ENCODE measurements around the gene GPI.

GPI gene

GRCh38 chr19:34345947-34346351 is 19.0 kb upstream of the GPI start:
- Histone ChIP-seq H3K36me3 (ENCODE audit: control insufficient read depth, insufficient read depth, low read length) (peaks cover 7% of the 10 kb centered on the region), H3K4me1 (ENCODE audit: control insufficient read depth, insufficient read depth, low read length) (no peaks in the 10 kb centered on the region), H3K9me3 (ENCODE audit: control insufficient read depth, low read length) (no peaks in the 10 kb centered on the region), H3K4me3 (ENCODE audit: low read length) (no peak overlapping the region), H3K9ac (ENCODE audit: low read length) (no peak overlapping the region), H3K27me3 (ENCODE audit: control insufficient read depth, insufficient read depth, low read length) (no peaks in the 10 kb centered on the region)

GRCh38 chr19:34347561-34348165 is 17.3 kb upstream of the GPI start:
- no peak overlapping the region for H3K9ac ChIP-seq (ENCODE audit: low read length)
- no peak overlapping the region for H3K4me3 ChIP-seq (ENCODE audit: low read length)
- peaks cover under 1% of the 10 kb centered on the region for H3K36me3 ChIP-seq (ENCODE audit: control insufficient read depth, insufficient read depth, low read length)
- H3K9me3 ChIP-seq (ENCODE audit: control insufficient read depth, low read length) = no peaks in the 10 kb centered on the region
- no peaks in the 10 kb centered on the region for H3K4me1 ChIP-seq (ENCODE audit: control insufficient read depth, insufficient read depth, low read length)
- no peaks in the 10 kb centered on the region for H3K27me3 ChIP-seq (ENCODE audit: control insufficient read depth, insufficient read depth, low read length)

- H3K9ac ChIP-seq (ENCODE audit: low read length) = no peak overlapping the region
- no peaks in the 10 kb centered on the region for H3K9me3 ChIP-seq (ENCODE audit: control insufficient read depth, low read length)
- no peaks in the 10 kb centered on the region for H3K36me3 ChIP-seq (ENCODE audit: control insufficient read depth, insufficient read depth, low read length)
- no peaks in the 10 kb centered on the region for H3K27me3 ChIP-seq (ENCODE audit: control insufficient read depth, insufficient read depth, low read length)
- no peaks in the 10 kb centered on the region for H3K4me1 ChIP-seq (ENCODE audit: control insufficient read depth, insufficient read depth, low read length)
- H3K4me3 ChIP-seq (ENCODE audit: low read length) = no peak overlapping the region
Observed at GRCh38 chr19:34348899-34349487, 16.0 kb upstream of the GPI start.

GRCh38 chr19:34350161-34350561 is 14.8 kb upstream of the GPI start:
- Histone ChIP-seq H3K9ac (ENCODE audit: low read length) (no peak overlapping the region), H3K4me3 (ENCODE audit: low read length) (no peak overlapping the region), H3K36me3 (ENCODE audit: control insufficient read depth, insufficient read depth, low read length) (no peaks in the 10 kb centered on the region), H3K4me1 (ENCODE audit: control insufficient read depth, insufficient read depth, low read length) (no peaks in the 10 kb centered on the region), H3K27me3 (ENCODE audit: control insufficient read depth, insufficient read depth, low read length) (no peaks in the 10 kb centered on the region), H3K9me3 (ENCODE audit: control insufficient read depth, low read length) (no peaks in the 10 kb centered on the region)

- Histone ChIP-seq H3K4me1 (ENCODE audit: control insufficient read depth, insufficient read depth, low read length) (no peaks in the 10 kb centered on the region), H3K9me3 (ENCODE audit: control insufficient read depth, low read length) (no peaks in the 10 kb centered on the region), H3K4me3 (ENCODE audit: low read length) (no peak overlapping the region), H3K9ac (ENCODE audit: low read length) (no peak overlapping the region), H3K36me3 (ENCODE audit: control insufficient read depth, insufficient read depth, low read length) (no peaks in the 10 kb centered on the region), H3K27me3 (ENCODE audit: control insufficient read depth, insufficient read depth, low read length) (no peaks in the 10 kb centered on the region)
Observed at GRCh38 chr19:34351382-34351826, 13.6 kb upstream of the GPI start.

GRCh38 chr19:34353546-34353945 is 11.4 kb upstream of the GPI start:
- peaks cover 2% of the 10 kb centered on the region for H3K4me1 ChIP-seq (ENCODE audit: control insufficient read depth, insufficient read depth, low read length)
- no peaks in the 10 kb centered on the region for H3K36me3 ChIP-seq (ENCODE audit: control insufficient read depth, insufficient read depth, low read length)
- H3K4me3 ChIP-seq (ENCODE audit: low read length) = no peak overlapping the region
- H3K9me3 ChIP-seq (ENCODE audit: control insufficient read depth, low read length) = no peaks in the 10 kb centered on the region
- H3K9ac ChIP-seq (ENCODE audit: low read length) = no peak overlapping the region
- no peaks in the 10 kb centered on the region for H3K27me3 ChIP-seq (ENCODE audit: control insufficient read depth, insufficient read depth, low read length)

- no peak overlapping the region for H3K4me3 ChIP-seq (ENCODE audit: low read length)
- H3K27me3 ChIP-seq (ENCODE audit: control insufficient read depth, insufficient read depth, low read length) = no peaks in the 10 kb centered on the region
- H3K9ac ChIP-seq (ENCODE audit: low read length) = no peak overlapping the region
- H3K36me3 ChIP-seq (ENCODE audit: control insufficient read depth, insufficient read depth, low read length) = no peaks in the 10 kb centered on the region
- peaks cover 11% of the 10 kb centered on the region for H3K4me1 ChIP-seq (ENCODE audit: control insufficient read depth, insufficient read depth, low read length)
- H3K9me3 ChIP-seq (ENCODE audit: control insufficient read depth, low read length) = no peaks in the 10 kb centered on the region
Observed at GRCh38 chr19:34355201-34355600, 9.8 kb upstream of the GPI start.

GRCh38 chr19:34356875-34357274 is 8.1 kb upstream of the GPI start:
- Histone ChIP-seq H3K9me3 (ENCODE audit: control insufficient read depth, low read length) (no peaks in the 10 kb centered on the region), H3K36me3 (ENCODE audit: control insufficient read depth, insufficient read depth, low read length) (no peaks in the 10 kb centered on the region), H3K4me3 (ENCODE audit: low read length) (no peak overlapping the region), H3K27me3 (ENCODE audit: control insufficient read depth, insufficient read depth, low read length) (no peaks in the 10 kb centered on the region), H3K9ac (ENCODE audit: low read length) (no peak overlapping the region), H3K4me1 (ENCODE audit: control insufficient read depth, insufficient read depth, low read length) (peaks cover 11% of the 10 kb centered on the region)

GRCh38 chr19:34357431-34357830 is 7.6 kb upstream of the GPI start:
- Histone ChIP-seq H3K4me1 (ENCODE audit: control insufficient read depth, insufficient read depth, low read length) (peaks cover 11% of the 10 kb centered on the region), H3K4me3 (ENCODE audit: low read length) (no peak overlapping the region), H3K9ac (ENCODE audit: low read length) (no peak overlapping the region), H3K27me3 (ENCODE audit: control insufficient read depth, insufficient read depth, low read length) (no peaks in the 10 kb centered on the region), H3K36me3 (ENCODE audit: control insufficient read depth, insufficient read depth, low read length) (no peaks in the 10 kb centered on the region), H3K9me3 (ENCODE audit: control insufficient read depth, low read length) (no peaks in the 10 kb centered on the region)

- Histone ChIP-seq H3K4me3 (ENCODE audit: low read length) (peak overlapping the region; percentile 34), H3K27me3 (ENCODE audit: control insufficient read depth, insufficient read depth, low read length) (no peaks in the 10 kb centered on the region), H3K9me3 (ENCODE audit: control insufficient read depth, low read length) (no peaks in the 10 kb centered on the region), H3K9ac (ENCODE audit: low read length) (peak overlapping the region; percentile 72), H3K36me3 (ENCODE audit: control insufficient read depth, insufficient read depth, low read length) (no peaks in the 10 kb centered on the region), H3K4me1 (ENCODE audit: control insufficient read depth, insufficient read depth, low read length) (peaks cover 11% of the 10 kb centered on the region)
Observed at GRCh38 chr19:34359140-34359953, 5.6 kb upstream of the GPI start.

GRCh38 chr19:34359954-34360315 is 5.1 kb upstream of the GPI start:
- Histone ChIP-seq H3K36me3 (ENCODE audit: control insufficient read depth, insufficient read depth, low read length) (no peaks in the 10 kb centered on the region), H3K9ac (ENCODE audit: low read length) (peak overlapping the region; percentile 69), H3K4me1 (ENCODE audit: control insufficient read depth, insufficient read depth, low read length) (peaks cover 11% of the 10 kb centered on the region), H3K4me3 (ENCODE audit: low read length) (peak overlapping the region; percentile 34), H3K27me3 (ENCODE audit: control insufficient read depth, insufficient read depth, low read length) (no peaks in the 10 kb centered on the region), H3K9me3 (ENCODE audit: control insufficient read depth, low read length) (no peaks in the 10 kb centered on the region)

GRCh38 chr19:34360354-34360909 is 4.6 kb upstream of the GPI start:
- H3K4me3 ChIP-seq (ENCODE audit: low read length) = no peak overlapping the region
- peaks cover 11% of the 10 kb centered on the region for H3K4me1 ChIP-seq (ENCODE audit: control insufficient read depth, insufficient read depth, low read length)
- H3K9ac ChIP-seq (ENCODE audit: low read length) = no peak overlapping the region
- no peaks in the 10 kb centered on the region for H3K9me3 ChIP-seq (ENCODE audit: control insufficient read depth, low read length)
- no peaks in the 10 kb centered on the region for H3K27me3 ChIP-seq (ENCODE audit: control insufficient read depth, insufficient read depth, low read length)
- no peaks in the 10 kb centered on the region for H3K36me3 ChIP-seq (ENCODE audit: control insufficient read depth, insufficient read depth, low read length)
